ENCODE measurements around the gene PALM3.

DNA sequence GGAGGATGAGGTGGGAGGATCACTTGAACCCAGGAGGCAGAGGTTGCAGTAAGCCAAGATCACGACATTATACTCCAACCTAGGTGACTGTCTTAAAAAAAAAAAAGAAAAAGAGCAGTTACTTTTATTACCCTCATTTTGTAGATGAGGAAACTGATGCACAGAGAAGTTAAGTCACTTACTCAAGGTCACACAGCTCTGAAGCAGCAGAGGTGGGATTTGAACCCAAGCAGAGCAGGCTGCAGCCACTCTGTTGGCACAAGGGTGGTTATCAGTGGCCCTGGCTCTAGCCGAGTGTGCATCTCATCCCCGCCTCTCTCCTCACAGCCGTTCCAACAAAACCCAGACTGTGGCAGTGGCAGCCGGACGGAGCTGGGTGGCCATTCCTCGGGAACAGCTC lies 22.7 kb downstream of the PALM3 start:
- TF ChIP-seq SIN3A (IDR thresholded peaks at IDR 0.05; ENCODE audit: borderline replicate concordance, insufficient read depth, low read length) (no peak), POLR2AphosphoS5 (IDR thresholded peaks at IDR 0.05; ENCODE audit: low read depth, low read length) (no peak), TAF1 (IDR thresholded peaks at IDR 0.05; ENCODE audit: borderline replicate concordance, insufficient read depth, low read length) (no peak), FOXP2 (optimal IDR thresholded peaks at IDR 0.05; ENCODE audit: borderline replicate concordance, extremely low read depth, extremely low read length, insufficient read depth) (no peak)
- TF ChIP-seq, protein P1, sequence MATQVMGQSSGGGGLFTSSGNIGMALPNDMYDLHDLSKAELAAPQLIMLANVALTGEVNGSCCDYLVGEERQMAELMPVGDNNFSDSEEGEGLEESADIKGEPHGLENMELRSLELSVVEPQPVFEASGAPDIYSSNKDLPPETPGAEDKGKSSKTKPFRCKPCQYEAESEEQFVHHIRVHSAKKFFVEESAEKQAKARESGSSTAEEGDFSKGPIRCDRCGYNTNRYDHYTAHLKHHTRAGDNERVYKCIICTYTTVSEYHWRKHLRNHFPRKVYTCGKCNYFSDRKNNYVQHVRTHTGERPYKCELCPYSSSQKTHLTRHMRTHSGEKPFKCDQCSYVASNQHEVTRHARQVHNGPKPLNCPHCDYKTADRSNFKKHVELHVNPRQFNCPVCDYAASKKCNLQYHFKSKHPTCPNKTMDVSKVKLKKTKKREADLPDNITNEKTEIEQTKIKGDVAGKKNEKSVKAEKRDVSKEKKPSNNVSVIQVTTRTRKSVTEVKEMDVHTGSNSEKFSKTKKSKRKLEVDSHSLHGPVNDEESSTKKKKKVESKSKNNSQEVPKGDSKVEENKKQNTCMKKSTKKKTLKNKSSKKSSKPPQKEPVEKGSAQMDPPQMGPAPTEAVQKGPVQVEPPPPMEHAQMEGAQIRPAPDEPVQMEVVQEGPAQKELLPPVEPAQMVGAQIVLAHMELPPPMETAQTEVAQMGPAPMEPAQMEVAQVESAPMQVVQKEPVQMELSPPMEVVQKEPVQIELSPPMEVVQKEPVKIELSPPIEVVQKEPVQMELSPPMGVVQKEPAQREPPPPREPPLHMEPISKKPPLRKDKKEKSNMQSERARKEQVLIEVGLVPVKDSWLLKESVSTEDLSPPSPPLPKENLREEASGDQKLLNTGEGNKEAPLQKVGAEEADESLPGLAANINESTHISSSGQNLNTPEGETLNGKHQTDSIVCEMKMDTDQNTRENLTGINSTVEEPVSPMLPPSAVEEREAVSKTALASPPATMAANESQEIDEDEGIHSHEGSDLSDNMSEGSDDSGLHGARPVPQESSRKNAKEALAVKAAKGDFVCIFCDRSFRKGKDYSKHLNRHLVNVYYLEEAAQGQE (IDR thresholded peaks at IDR 0.05; ENCODE audit: insufficient read depth in 1 of 2, low read depth in 2 of 2, low read length in 2 of 2), result no peak

Measured in PFSK-1 (cell line).